Stimulated activated CD8-positive, alpha-beta memory T cell treated with anti-CD3 and anti-CD28 coated beads, Interleukin-2, amount 100 ng/mL, for 1 hour (primary cell): ENCODE measurements around the gene ITGB6.
"Not testable (repeated sequence)": the region's sequence is repeated elsewhere in the genome, so short reads cannot be mapped to it uniquely, and the experiment has no call there.

ENCODE experiments used
- DNase-seq, 2 donors: peaks; one replicate each; pipeline ENCODE4 v3.0.0-alpha.2; 2020; ENCODE audit warnings: low read depth in 2 of 2

The ITGB6 gene

GRCh38 chr2:160139991-160140390 is 60.1 kb downstream of the ITGB6 start:
- DNase-seq = no peak

GRCh38 chr2:160139350-160139749 is 60.7 kb downstream of the ITGB6 start:
- DNase-seq = no peak

- no peak for DNase-seq
These were observed 61.7 kb downstream of the ITGB6 start for GRCh38 chr2:160138406-160138805.

GRCh38 chr2:160137464-160137863 is 62.6 kb downstream of the ITGB6 start:
- DNase-seq = no peak

- no peak for DNase-seq
These were observed 67.3 kb downstream of the ITGB6 start for GRCh38 chr2:160132761-160133160.

GRCh38 chr2:160126756-160127155 is 73.3 kb downstream of the ITGB6 start:
- no peak for DNase-seq

GRCh38 chr2:160126315-160126714 is 73.8 kb downstream of the ITGB6 start:
- no peak for DNase-seq

GRCh38 chr2:160125828-160126227 is 74.2 kb downstream of the ITGB6 start:
- DNase-seq = no peak

GRCh38 chr2:160125366-160125765 is 74.7 kb downstream of the ITGB6 start:
- DNase-seq = no peak

- no peak for DNase-seq
These were observed 75.5 kb downstream of the ITGB6 start for GRCh38 chr2:160124571-160124970.

GRCh38 chr2:160114721-160115120 is 85.4 kb downstream of the ITGB6 start:
- DNase-seq = not testable (repeated sequence)

GRCh38 chr2:160114020-160114419 is 86.1 kb downstream of the ITGB6 start:
- no peak for DNase-seq

- DNase-seq = no peak
These were observed 87.9 kb downstream of the ITGB6 start for GRCh38 chr2:160111951-160112798.

- no peak for DNase-seq
These were observed 89.3 kb downstream of the ITGB6 start for GRCh38 chr2:160110674-160111239.

GRCh38 chr2:160109939-160110673 is 90.0 kb downstream of the ITGB6 start:
- peak in 1 of 2 donors; percentile 8 for DNase-seq

- no peak for DNase-seq
These were observed 90.8 kb downstream of the ITGB6 start for GRCh38 chr2:160109243-160109642.

- DNase-seq = no peak
These were observed 91.4 kb downstream of the ITGB6 start for GRCh38 chr2:160108646-160109045.

- DNase-seq = no peak
These were observed 94.7 kb downstream of the ITGB6 start for GRCh38 chr2:160105366-160105765.

GRCh38 chr2:160104115-160104514 is 96.0 kb downstream of the ITGB6 start:
- DNase-seq = no peak

GRCh38 chr2:160097326-160097725 is 102.7 kb downstream of the ITGB6 start:
- no peak for DNase-seq

GRCh38 chr2:160096409-160096808 is 103.7 kb downstream of the ITGB6 start:
- DNase-seq = no peak

- no peak for DNase-seq
These were observed 107.6 kb downstream of the ITGB6 start for GRCh38 chr2:160092445-160092844.

- no peak for DNase-seq
These were observed 108.7 kb downstream of the ITGB6 start for GRCh38 chr2:160091381-160091780.
